ENCODE data around the gene FCN1.

Gene FCN1

GRCh38 chr9:134937164-134937555 is 19.4 kb upstream of the FCN1 start:
- DNase-seq (ENCODE audit: low read depth): no peak

- no peak for DNase-seq (ENCODE audit: low read depth)
Observed at GRCh38 chr9:134936346-134937163, 18.8 kb upstream of the FCN1 start.

- DNase-seq (ENCODE audit: low read depth): no peak
Observed at GRCh38 chr9:134935701-134936345, 18.1 kb upstream of the FCN1 start.

GRCh38 chr9:134935056-134935640 is 17.4 kb upstream of the FCN1 start:
- DNase-seq (ENCODE audit: low read depth): no peak

- DNase-seq (ENCODE audit: low read depth): no peak
Observed at GRCh38 chr9:134933076-134933659, 15.5 kb upstream of the FCN1 start.

- DNase-seq (ENCODE audit: low read depth): no peak
Observed at GRCh38 chr9:134932606-134933005, 14.9 kb upstream of the FCN1 start.

GRCh38 chr9:134932171-134932570 is 14.5 kb upstream of the FCN1 start:
- DNase-seq (ENCODE audit: low read depth): no peak

- DNase-seq (ENCODE audit: low read depth): no peak
Observed at GRCh38 chr9:134930398-134930797, 12.7 kb upstream of the FCN1 start.

- no peak for DNase-seq (ENCODE audit: low read depth)
Observed at GRCh38 chr9:134929193-134930158, 11.8 kb upstream of the FCN1 start.

GRCh38 chr9:134928436-134929192 is 10.9 kb upstream of the FCN1 start:
- DNase-seq (ENCODE audit: low read depth): no peak

- no peak for DNase-seq (ENCODE audit: low read depth)
Observed at GRCh38 chr9:134925011-134925511, 7.3 kb upstream of the FCN1 start.

GRCh38 chr9:134923466-134923865 is 5.8 kb upstream of the FCN1 start:
- DNase-seq (ENCODE audit: low read depth): no peak

- DNase-seq (ENCODE audit: low read depth): no peak
Observed at GRCh38 chr9:134922932-134923240, 5.2 kb upstream of the FCN1 start.

GRCh38 chr9:134922066-134922931 is 4.6 kb upstream of the FCN1 start:
- no peak for DNase-seq (ENCODE audit: low read depth)

GRCh38 chr9:134919303-134919702 is 1.6 kb upstream of the FCN1 start:
- no peak for DNase-seq (ENCODE audit: low read depth)

GRCh38 chr9:134918646-134919045 is 934 bp upstream of the FCN1 start:
- no peak for DNase-seq (ENCODE audit: low read depth)

- no peak for DNase-seq (ENCODE audit: low read depth)
Observed at GRCh38 chr9:134916161-134916665, 1.5 kb downstream of the FCN1 start.

- no peak for DNase-seq (ENCODE audit: low read depth)
Observed at GRCh38 chr9:134915046-134915985, 2.4 kb downstream of the FCN1 start.

- no peak for DNase-seq (ENCODE audit: low read depth)
Observed at GRCh38 chr9:134914501-134914834, 3.2 kb downstream of the FCN1 start.
